WTC11 (cell line): Measurements from ENCODE around the gene COL19A1.

Experiments used
- TCF7 ChIP-seq: sonication (generic); formaldehyde crosslinking; IDR thresholded peaks from 2 replicates; pipeline ENCODE4 v1.8.0; 2022; ENCODE audit warnings: mild to moderate bottlenecking, low read depth, missing genetic modification reagents, moderate library complexity
- TF ChIP-seq, protein P1 (sequence below): fragments of 200-600 bp; IDR thresholded peaks from 2 replicates; pipeline ENCODE4 v1.8.0; 2022; ENCODE audit warnings: antibody characterized with exemption

- TF ChIP-seq, protein P1, sequence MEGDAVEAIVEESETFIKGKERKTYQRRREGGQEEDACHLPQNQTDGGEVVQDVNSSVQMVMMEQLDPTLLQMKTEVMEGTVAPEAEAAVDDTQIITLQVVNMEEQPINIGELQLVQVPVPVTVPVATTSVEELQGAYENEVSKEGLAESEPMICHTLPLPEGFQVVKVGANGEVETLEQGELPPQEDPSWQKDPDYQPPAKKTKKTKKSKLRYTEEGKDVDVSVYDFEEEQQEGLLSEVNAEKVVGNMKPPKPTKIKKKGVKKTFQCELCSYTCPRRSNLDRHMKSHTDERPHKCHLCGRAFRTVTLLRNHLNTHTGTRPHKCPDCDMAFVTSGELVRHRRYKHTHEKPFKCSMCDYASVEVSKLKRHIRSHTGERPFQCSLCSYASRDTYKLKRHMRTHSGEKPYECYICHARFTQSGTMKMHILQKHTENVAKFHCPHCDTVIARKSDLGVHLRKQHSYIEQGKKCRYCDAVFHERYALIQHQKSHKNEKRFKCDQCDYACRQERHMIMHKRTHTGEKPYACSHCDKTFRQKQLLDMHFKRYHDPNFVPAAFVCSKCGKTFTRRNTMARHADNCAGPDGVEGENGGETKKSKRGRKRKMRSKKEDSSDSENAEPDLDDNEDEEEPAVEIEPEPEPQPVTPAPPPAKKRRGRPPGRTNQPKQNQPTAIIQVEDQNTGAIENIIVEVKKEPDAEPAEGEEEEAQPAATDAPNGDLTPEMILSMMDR: no peak
- no peak for TF ChIP-seq TCF7 (CRISPR knock-in tag)
Observed at GRCh38 chr6:70241991-70242420, 375.6 kb downstream of the COL19A1 start.
